ENCODE data around the gene DAPK1. TPM values are rescaled to one million over a fixed set of nuclear protein-coding genes. Genes with fewer than 3 reads are reported as not detected.

DAPK1 gene
- total and polyA plus RNA-seq, 2 donors from 2014 or later: 15.5 to 166 TPM

DNA sequence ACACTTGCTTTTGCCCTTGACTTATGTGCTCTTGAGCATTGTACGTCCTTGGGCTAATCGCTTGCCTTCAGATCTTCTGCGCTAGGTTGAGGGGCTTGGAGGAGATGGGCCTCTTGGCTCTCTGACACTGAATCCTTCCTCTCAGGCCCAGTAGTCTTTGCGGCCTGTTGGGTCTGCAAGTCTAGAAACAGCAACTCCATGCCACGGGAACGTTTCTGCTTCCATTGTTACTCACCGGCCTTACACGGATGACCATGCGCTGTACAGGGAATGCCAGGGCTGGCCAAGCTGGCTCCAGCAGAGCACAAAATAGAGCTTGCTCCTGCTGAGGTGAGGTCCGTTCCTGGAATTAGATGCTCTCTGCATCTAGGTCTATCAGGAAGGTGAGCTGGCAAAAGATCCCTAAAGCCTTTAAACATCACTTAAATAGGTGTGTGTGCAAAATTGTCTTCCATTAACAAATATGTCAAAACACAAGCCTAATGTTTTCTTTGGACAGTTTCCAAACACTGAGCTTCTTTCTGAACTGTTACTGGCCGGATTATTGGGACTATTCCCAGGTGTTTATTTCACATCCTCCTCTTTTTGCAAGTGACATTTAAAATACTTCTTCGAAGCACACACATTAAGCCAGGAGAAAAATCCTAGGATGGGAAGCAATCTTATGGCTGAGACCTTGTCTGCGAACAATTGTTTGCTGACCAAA, 29.7 kb downstream of the DAPK1 start:
- Histone ChIP-seq H3K9ac (ENCODE audit: low read length in 3 of 3) (no peak overlapping the region), H3K9me3 (ENCODE audit: control insufficient read depth in 2 of 3, insufficient read depth in 1 of 3, low read length in 3 of 3) (no peaks in the 10 kb centered on the region), H3K27ac (ENCODE audit: low read depth in 2 of 2, low read length in 2 of 2) (no peak overlapping the region), H3K36me3 (ENCODE audit: control insufficient read depth in 2 of 3, insufficient read depth in 3 of 3, low read length in 3 of 3) (no peaks in the 10 kb centered on the region), H3K4me1 (ENCODE audit: control insufficient read depth in 2 of 3, insufficient read depth in 2 of 3, low read depth in 1 of 3, low read length in 3 of 3) (peaks cover 0 to 11% (median 9%) of the 10 kb centered on the region in 3 donors), H3K27me3 (ENCODE audit: control insufficient read depth, insufficient read depth, low read length) (no peaks in the 10 kb centered on the region), H3K4me3 (ENCODE audit: low read length in 3 of 3) (no peak overlapping the region)
- intact Hi-C loops (cut with DNase I): no loop called here
- TF ChIP-seq, protein P1, sequence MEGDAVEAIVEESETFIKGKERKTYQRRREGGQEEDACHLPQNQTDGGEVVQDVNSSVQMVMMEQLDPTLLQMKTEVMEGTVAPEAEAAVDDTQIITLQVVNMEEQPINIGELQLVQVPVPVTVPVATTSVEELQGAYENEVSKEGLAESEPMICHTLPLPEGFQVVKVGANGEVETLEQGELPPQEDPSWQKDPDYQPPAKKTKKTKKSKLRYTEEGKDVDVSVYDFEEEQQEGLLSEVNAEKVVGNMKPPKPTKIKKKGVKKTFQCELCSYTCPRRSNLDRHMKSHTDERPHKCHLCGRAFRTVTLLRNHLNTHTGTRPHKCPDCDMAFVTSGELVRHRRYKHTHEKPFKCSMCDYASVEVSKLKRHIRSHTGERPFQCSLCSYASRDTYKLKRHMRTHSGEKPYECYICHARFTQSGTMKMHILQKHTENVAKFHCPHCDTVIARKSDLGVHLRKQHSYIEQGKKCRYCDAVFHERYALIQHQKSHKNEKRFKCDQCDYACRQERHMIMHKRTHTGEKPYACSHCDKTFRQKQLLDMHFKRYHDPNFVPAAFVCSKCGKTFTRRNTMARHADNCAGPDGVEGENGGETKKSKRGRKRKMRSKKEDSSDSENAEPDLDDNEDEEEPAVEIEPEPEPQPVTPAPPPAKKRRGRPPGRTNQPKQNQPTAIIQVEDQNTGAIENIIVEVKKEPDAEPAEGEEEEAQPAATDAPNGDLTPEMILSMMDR (IDR thresholded peaks at IDR 0.05; ENCODE audit: borderline replicate concordance, extremely low read depth, insufficient read depth): no peak
- FAIRE-seq (no peak), DNase-seq (no peak)

DNA sequence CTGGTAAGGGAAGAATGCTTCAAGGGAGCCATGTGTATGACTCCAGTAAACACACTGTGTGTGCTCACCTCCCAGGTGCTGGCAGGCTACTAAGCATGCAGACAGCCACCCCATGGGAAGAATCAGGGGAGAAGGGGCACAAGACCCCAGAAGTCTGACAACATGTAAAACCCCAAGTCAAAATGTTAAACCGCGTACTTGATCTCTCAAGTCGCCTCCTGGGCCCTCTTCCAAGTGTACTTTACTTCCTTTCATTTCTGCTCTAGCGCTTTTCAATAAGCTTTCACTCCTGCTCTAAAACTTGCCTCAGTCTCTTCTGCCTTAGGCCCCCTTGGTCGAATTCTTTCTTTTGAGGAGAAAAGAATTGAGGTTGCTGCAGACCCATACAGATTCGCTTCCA, 31.3 kb downstream of the DAPK1 start:
- H3K27ac ChIP-seq (ENCODE audit: low read depth in 2 of 2, low read length in 2 of 2): no peak overlapping the region
- H3K4me1 ChIP-seq (ENCODE audit: control insufficient read depth in 2 of 3, insufficient read depth in 2 of 3, low read depth in 1 of 3, low read length in 3 of 3): peaks cover 0 to 11% (median 9%) of the 10 kb centered on the region in 3 donors
- no peaks in the 10 kb centered on the region for H3K27me3 ChIP-seq (ENCODE audit: control insufficient read depth, insufficient read depth, low read length)
- H3K9ac ChIP-seq (ENCODE audit: low read length in 3 of 3): no peak overlapping the region
- no peak for DNase-seq
- H3K36me3 ChIP-seq (ENCODE audit: control insufficient read depth in 2 of 3, insufficient read depth in 3 of 3, low read length in 3 of 3): no peaks in the 10 kb centered on the region
- no peak for FAIRE-seq
- intact Hi-C loops (cut with DNase I): no loop called here
- TF ChIP-seq, protein P1 (IDR thresholded peaks at IDR 0.05; ENCODE audit: borderline replicate concordance, extremely low read depth, insufficient read depth): no peak
- H3K4me3 ChIP-seq (ENCODE audit: low read length in 3 of 3): no peak overlapping the region
- H3K9me3 ChIP-seq (ENCODE audit: control insufficient read depth in 2 of 3, insufficient read depth in 1 of 3, low read length in 3 of 3): no peaks in the 10 kb centered on the region

DNA sequence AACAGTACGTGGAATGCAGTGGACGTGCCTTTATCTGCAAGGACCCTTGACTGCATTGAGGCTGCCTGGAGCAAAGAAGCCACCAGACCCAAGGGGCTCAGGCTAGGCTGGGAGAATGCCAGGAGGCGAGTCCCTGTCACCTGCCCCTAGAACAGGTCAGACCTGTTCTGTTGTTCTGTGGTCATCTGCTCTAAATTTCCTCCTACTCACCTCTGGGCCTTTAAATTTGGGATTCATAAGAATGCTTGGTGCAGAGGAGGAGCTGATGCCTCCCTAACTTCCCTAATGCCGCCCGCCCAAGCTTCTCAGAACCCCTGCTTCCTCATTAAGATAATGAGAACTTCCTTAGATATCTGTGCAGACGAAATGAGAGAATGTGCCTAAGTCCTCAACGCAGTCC, 32.0 kb downstream of the DAPK1 start:
- FAIRE-seq: no peak
- Histone ChIP-seq H3K9ac (ENCODE audit: low read length in 3 of 3) (no peak overlapping the region), H3K27ac (ENCODE audit: low read depth in 2 of 2, low read length in 2 of 2) (no peak overlapping the region), H3K36me3 (ENCODE audit: control insufficient read depth in 2 of 3, insufficient read depth in 3 of 3, low read length in 3 of 3) (no peaks in the 10 kb centered on the region), H3K27me3 (ENCODE audit: control insufficient read depth, insufficient read depth, low read length) (no peaks in the 10 kb centered on the region), H3K4me1 (ENCODE audit: control insufficient read depth in 2 of 3, insufficient read depth in 2 of 3, low read depth in 1 of 3, low read length in 3 of 3) (peaks cover 0 to 11% (median 9%) of the 10 kb centered on the region in 3 donors), H3K4me3 (ENCODE audit: low read length in 3 of 3) (no peak overlapping the region), H3K9me3 (ENCODE audit: control insufficient read depth in 2 of 3, insufficient read depth in 1 of 3, low read length in 3 of 3) (no peaks in the 10 kb centered on the region)
- intact Hi-C loops (cut with DNase I): no loop called here
- TF ChIP-seq, protein P1 (IDR thresholded peaks at IDR 0.05; ENCODE audit: borderline replicate concordance, extremely low read depth, insufficient read depth): no peak
- no peak for DNase-seq
